ENCODE measurements around the gene GCHFR. TPM values are rescaled to one million over a fixed set of nuclear protein-coding genes. Genes with fewer than 3 reads are reported as not detected.

GCHFR gene
- total RNA-seq, 4 donors from 2014 or later: 10.0 to 47.5 (median 41.9) TPM

- peak overlapping the region in 2 of 4 donors; percentile 22 to 50 for H3K27ac ChIP-seq
Observed at GRCh38 chr15:40796512-40796911, 32.6 kb downstream of the GCHFR start.

GRCh38 chr15:40799523-40799922, 35.7 kb downstream of the GCHFR start:
- Histone ChIP-seq H3K36me3 (peaks cover 0 to 18% (median 0%) of the 10 kb centered on the region in 3 donors), H3K9me3 (no peaks in the 10 kb centered on the region), H3K4me1 (peaks cover 9 to 78% (median 9%) of the 10 kb centered on the region in 3 donors), H3K4me3 (no peak overlapping the region), H3K27ac (peak overlapping the region in 2 of 4 donors; percentile 10 to 80), H3K27me3 (no peaks in the 10 kb centered on the region)
- DNase-seq: no peak
- 94 to 98% methylated on average over 3 of the region's 3 CpGs for WGBS, 2 donors
- TF ChIP-seq CTCF (IDR thresholded peaks at IDR 0.05) (no peak), POLR2A (IDR thresholded peaks at IDR 0.05) (no peak)
- intact Hi-C loops (cut with DNase I): no loop called here

More at GRCh38 chr15:40796512-40796911, 32.6 kb downstream of the GCHFR start:
- WGBS, 2 donors: 90 to 93% methylated on average over 5 of the region's 5 CpGs
- no peak for TF ChIP-seq POLR2A (IDR thresholded peaks at IDR 0.05)
- no peak for TF ChIP-seq CTCF (IDR thresholded peaks at IDR 0.05)
- intact Hi-C loops (cut with DNase I): no loop called here
- Histone ChIP-seq H3K9me3 (no peaks in the 10 kb centered on the region), H3K27me3 (no peaks in the 10 kb centered on the region), H3K4me3 (no peak overlapping the region), H3K4me1 (peaks cover 15 to 85% (median 17%) of the 10 kb centered on the region in 3 donors), H3K36me3 (peaks cover 0 to 23% (median 0%) of the 10 kb centered on the region in 3 donors)
- DNase-seq: no peak

- H3K27ac ChIP-seq: no peak overlapping the region
- peaks cover 12 to 67% (median 14%) of the 10 kb centered on the region in 3 donors for H3K4me1 ChIP-seq
- 77 to 100% methylated on average over 1 to 2 of the region's 2 CpGs for WGBS, 2 donors
Observed at GRCh38 chr15:40803076-40803475, 39.2 kb downstream of the GCHFR start.

GRCh38 chr15:40803688-40804087, 39.8 kb downstream of the GCHFR start:
- peaks cover 18 to 65% (median 20%) of the 10 kb centered on the region in 3 donors for H3K4me1 ChIP-seq
- no peak overlapping the region for H3K27ac ChIP-seq
- WGBS, 2 donors: 95% methylated on average over 1 of the region's 1 CpG
- TF ChIP-seq POLR2A (IDR thresholded peaks at IDR 0.05): no peak
- TF ChIP-seq CTCF (IDR thresholded peaks at IDR 0.05): no peak
- no peaks in the 10 kb centered on the region for H3K27me3 ChIP-seq
- no peak for DNase-seq
- H3K4me3 ChIP-seq: no peak overlapping the region
- H3K36me3 ChIP-seq: peaks cover 0 to 18% (median 0%) of the 10 kb centered on the region in 3 donors
- intact Hi-C loops (cut with DNase I): no loop called here
- H3K9me3 ChIP-seq: no peaks in the 10 kb centered on the region

More at GRCh38 chr15:40803076-40803475, 39.2 kb downstream of the GCHFR start:
- peaks cover 0 to 18% (median 0%) of the 10 kb centered on the region in 3 donors for H3K36me3 ChIP-seq
- no peak for TF ChIP-seq POLR2A (IDR thresholded peaks at IDR 0.05)
- TF ChIP-seq CTCF (IDR thresholded peaks at IDR 0.05): no peak
- H3K9me3 ChIP-seq: no peaks in the 10 kb centered on the region
- no peaks in the 10 kb centered on the region for H3K27me3 ChIP-seq
- no peak for DNase-seq
- intact Hi-C loops (cut with DNase I): no loop called here
- no peak overlapping the region for H3K4me3 ChIP-seq

- Histone ChIP-seq H3K4me3 (peak overlapping the region; percentile 81 to 98 (median 88)), H3K4me1 (peaks cover 22 to 60% (median 24%) of the 10 kb centered on the region in 3 donors)
- WGBS, 2 donors: 0% methylated on average over 2 of the region's 2 CpGs
Observed at GRCh38 chr15:40806672-40807027, 42.8 kb downstream of the GCHFR start.

More at GRCh38 chr15:40806672-40807027, 42.8 kb downstream of the GCHFR start:
- intact Hi-C loops (cut with DNase I): no loop called here
- peak overlapping the region; percentile 94 to 99 (median 96) for H3K27ac ChIP-seq
- DNase-seq: no peak
- TF ChIP-seq CTCF (IDR thresholded peaks at IDR 0.05) (no peak), POLR2A (IDR thresholded peaks at IDR 0.05) (no peak)
- no peaks in the 10 kb centered on the region for H3K27me3 ChIP-seq
- no peaks in the 10 kb centered on the region for H3K9me3 ChIP-seq
- peaks cover 0 to 33% (median 6%) of the 10 kb centered on the region in 3 donors for H3K36me3 ChIP-seq
